ENCODE data around the gene CAMTA1. TPM values are rescaled to one million over a fixed set of nuclear protein-coding genes. Genes with fewer than 3 reads are reported as not detected.

Gene CAMTA1
- total RNA-seq, 1 experiment from 2014 or later: 82.2 TPM

DNA sequence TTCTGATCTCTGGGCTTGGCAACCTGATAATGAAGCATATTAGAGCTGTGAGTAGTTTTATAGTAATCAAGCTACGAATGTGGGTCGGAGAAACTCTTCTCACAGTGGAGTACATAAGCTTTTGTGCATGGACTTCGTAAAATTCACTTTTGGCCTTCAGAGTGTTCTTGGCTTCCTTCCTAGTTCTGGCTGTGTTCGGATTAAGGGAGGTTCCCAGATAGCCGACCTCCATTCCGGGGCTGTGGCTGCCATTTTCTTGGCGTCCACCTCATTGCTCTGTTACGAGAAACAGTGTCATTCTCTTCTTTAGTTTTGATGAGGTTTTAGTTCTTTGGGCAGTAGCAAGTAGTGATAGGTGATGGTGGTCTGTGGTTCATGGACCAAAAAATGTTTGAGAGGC lies 26.3 kb downstream of the CAMTA1 start:
- in situ Hi-C loops (cut with HindIII; ENCODE audit: low pct_unique_long_range_greater_than_20kb, low sequenced_read_pairs) (no loop called here), intact Hi-C loops (cut with micrococcal nuclease; ENCODE audit: unreplicated experiment) (loop anchor here (10.0 kb wide), 1 partner anchor 73 kb away; no protein-coding TSS in a partner anchor)
- no peak for ATAC-seq
- BruUV-seq (replicated peaks): no TSS peak
- no peaks in the 10 kb centered on the region for H3K36me3 ChIP-seq (ENCODE audit: control insufficient read depth, insufficient read depth, low read length)
- H3K9me3 ChIP-seq (ENCODE audit: control insufficient read depth, insufficient read depth, low read depth, low read length): no peaks in the 10 kb centered on the region
- no peak for TF ChIP-seq TCF7L2 (IDR thresholded peaks at IDR 0.05; ENCODE audit: low read depth, low read length)
- no peak for TF ChIP-seq CTCF (IDR thresholded peaks at IDR 0.05)
- TF ChIP-seq, protein P1, sequence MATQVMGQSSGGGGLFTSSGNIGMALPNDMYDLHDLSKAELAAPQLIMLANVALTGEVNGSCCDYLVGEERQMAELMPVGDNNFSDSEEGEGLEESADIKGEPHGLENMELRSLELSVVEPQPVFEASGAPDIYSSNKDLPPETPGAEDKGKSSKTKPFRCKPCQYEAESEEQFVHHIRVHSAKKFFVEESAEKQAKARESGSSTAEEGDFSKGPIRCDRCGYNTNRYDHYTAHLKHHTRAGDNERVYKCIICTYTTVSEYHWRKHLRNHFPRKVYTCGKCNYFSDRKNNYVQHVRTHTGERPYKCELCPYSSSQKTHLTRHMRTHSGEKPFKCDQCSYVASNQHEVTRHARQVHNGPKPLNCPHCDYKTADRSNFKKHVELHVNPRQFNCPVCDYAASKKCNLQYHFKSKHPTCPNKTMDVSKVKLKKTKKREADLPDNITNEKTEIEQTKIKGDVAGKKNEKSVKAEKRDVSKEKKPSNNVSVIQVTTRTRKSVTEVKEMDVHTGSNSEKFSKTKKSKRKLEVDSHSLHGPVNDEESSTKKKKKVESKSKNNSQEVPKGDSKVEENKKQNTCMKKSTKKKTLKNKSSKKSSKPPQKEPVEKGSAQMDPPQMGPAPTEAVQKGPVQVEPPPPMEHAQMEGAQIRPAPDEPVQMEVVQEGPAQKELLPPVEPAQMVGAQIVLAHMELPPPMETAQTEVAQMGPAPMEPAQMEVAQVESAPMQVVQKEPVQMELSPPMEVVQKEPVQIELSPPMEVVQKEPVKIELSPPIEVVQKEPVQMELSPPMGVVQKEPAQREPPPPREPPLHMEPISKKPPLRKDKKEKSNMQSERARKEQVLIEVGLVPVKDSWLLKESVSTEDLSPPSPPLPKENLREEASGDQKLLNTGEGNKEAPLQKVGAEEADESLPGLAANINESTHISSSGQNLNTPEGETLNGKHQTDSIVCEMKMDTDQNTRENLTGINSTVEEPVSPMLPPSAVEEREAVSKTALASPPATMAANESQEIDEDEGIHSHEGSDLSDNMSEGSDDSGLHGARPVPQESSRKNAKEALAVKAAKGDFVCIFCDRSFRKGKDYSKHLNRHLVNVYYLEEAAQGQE (IDR thresholded peaks at IDR 0.05; ENCODE audit: insufficient read depth in 1 of 2, low read depth in 2 of 2, low read length in 1 of 2): no peak
- TF ChIP-seq SIN3A (IDR thresholded peaks at IDR 0.05; ENCODE audit: borderline replicate concordance, insufficient read depth, low read depth, low read length): no peak
- TF ChIP-seq POLR2AphosphoS5 (IDR thresholded peaks at IDR 0.05; ENCODE audit: low read depth, low read length): no peak
- CTCF ChIA-PET: no interaction called here
- H3K4me3 ChIP-seq (ENCODE audit: low read depth in 2 of 2, low read length in 2 of 2): no peak overlapping the region
- no peaks in the 10 kb centered on the region for H3K4me1 ChIP-seq (ENCODE audit: control insufficient read depth, insufficient read depth, low read length)
- DNase-seq (ENCODE audit: low read depth, low spot score): no peak
- POLR2A ChIA-PET: no interaction called here
- H3K27me3 ChIP-seq (ENCODE audit: control insufficient read depth, insufficient read depth, low read length): no peaks in the 10 kb centered on the region
- H3K27ac ChIP-seq (ENCODE audit: low read length): no peak overlapping the region

- TF ChIP-seq TCF7L2 (IDR thresholded peaks at IDR 0.05; ENCODE audit: low read depth, low read length): no peak
- ChIA-PET CTCF (no interaction called here), POLR2A (no interaction called here)
- BruUV-seq (replicated peaks): no TSS peak
- no peak overlapping the region for H3K27ac ChIP-seq (ENCODE audit: low read length)
- ATAC-seq (no peak), DNase-seq (ENCODE audit: low read depth, low spot score) (no peak)
- H3K4me1 ChIP-seq (ENCODE audit: control insufficient read depth, insufficient read depth, low read length): no peaks in the 10 kb centered on the region
- intact Hi-C loops (cut with micrococcal nuclease; ENCODE audit: unreplicated experiment): loop anchor here (10.0 kb wide), 1 partner anchor 72 kb away; no protein-coding TSS in a partner anchor
- in situ Hi-C loops (cut with HindIII; ENCODE audit: low pct_unique_long_range_greater_than_20kb, low sequenced_read_pairs): no loop called here
- H3K4me3 ChIP-seq (ENCODE audit: low read depth in 2 of 2, low read length in 2 of 2): no peak overlapping the region
- no peaks in the 10 kb centered on the region for H3K27me3 ChIP-seq (ENCODE audit: control insufficient read depth, insufficient read depth, low read length)
- H3K36me3 ChIP-seq (ENCODE audit: control insufficient read depth, insufficient read depth, low read length): no peaks in the 10 kb centered on the region
- H3K9me3 ChIP-seq (ENCODE audit: control insufficient read depth, insufficient read depth, low read depth, low read length): no peaks in the 10 kb centered on the region
Observed at GRCh38 chr1:6813165-6813564, 27.9 kb downstream of the CAMTA1 start.

- no peak for TF ChIP-seq SIN3A (IDR thresholded peaks at IDR 0.05; ENCODE audit: borderline replicate concordance, insufficient read depth, low read depth, low read length)
- TF ChIP-seq, protein P1 (IDR thresholded peaks at IDR 0.05; ENCODE audit: insufficient read depth in 1 of 2, low read depth in 2 of 2, low read length in 1 of 2): no peak
- TF ChIP-seq CTCF (IDR thresholded peaks at IDR 0.05): no peak
- no peak for TF ChIP-seq TCF7L2 (IDR thresholded peaks at IDR 0.05; ENCODE audit: low read depth, low read length)
- TF ChIP-seq POLR2AphosphoS5 (IDR thresholded peaks at IDR 0.05; ENCODE audit: low read depth, low read length): no peak
- no peak for ATAC-seq
- intact Hi-C loops (cut with micrococcal nuclease; ENCODE audit: unreplicated experiment) (loop anchor here (10.0 kb wide), 1 partner anchor 69 kb away; no protein-coding TSS in a partner anchor), in situ Hi-C loops (cut with HindIII; ENCODE audit: low pct_unique_long_range_greater_than_20kb, low sequenced_read_pairs) (no loop called here)
- no peak overlapping the region for H3K4me3 ChIP-seq (ENCODE audit: low read depth in 2 of 2, low read length in 2 of 2)
- H3K36me3 ChIP-seq (ENCODE audit: control insufficient read depth, insufficient read depth, low read length): no peaks in the 10 kb centered on the region
- DNase-seq (ENCODE audit: low read depth, low spot score): no peak
- ChIA-PET POLR2A (no interaction called here), CTCF (no interaction called here)
- no peaks in the 10 kb centered on the region for H3K27me3 ChIP-seq (ENCODE audit: control insufficient read depth, insufficient read depth, low read length)
- no peak overlapping the region for H3K27ac ChIP-seq (ENCODE audit: low read length)
- no TSS peak for BruUV-seq (replicated peaks)
- H3K4me1 ChIP-seq (ENCODE audit: control insufficient read depth, insufficient read depth, low read length): no peaks in the 10 kb centered on the region
- H3K9me3 ChIP-seq (ENCODE audit: control insufficient read depth, insufficient read depth, low read depth, low read length): no peaks in the 10 kb centered on the region
Observed at GRCh38 chr1:6815726-6816125, 30.5 kb downstream of the CAMTA1 start.
